HG03064 (cell line): ENCODE results near the gene ZNF383.
"Not testable (repeated sequence)": the region's sequence is repeated elsewhere in the genome, so short reads cannot be mapped to it uniquely, and the experiment has no call there.

Experiments used
- ATAC-seq: cut with Tn5 transposase; IDR thresholded peaks from one replicate; pipeline ENCODE4 v1.9.1; 2021; ENCODE audit warnings: low read depth; ENCODE audit not compliant: unreplicated experiment

ZNF383 gene

GRCh38 chr19:37292998-37293939, 75.3 kb downstream of the ZNF383 start:
- not testable (repeated sequence) for ATAC-seq

- ATAC-seq: not testable (repeated sequence)
These were observed 76.2 kb downstream of the ZNF383 start for GRCh38 chr19:37294246-37294645.
